ENCODE results near the gene TP53RK.
A peak's percentile ranks its signal among the peaks of the same experiment; 100 is the strongest.
"Not testable (repeated sequence)": the region's sequence is repeated elsewhere in the genome, so short reads cannot be mapped to it uniquely, and the experiment has no call there.

TP53RK gene

DNA sequence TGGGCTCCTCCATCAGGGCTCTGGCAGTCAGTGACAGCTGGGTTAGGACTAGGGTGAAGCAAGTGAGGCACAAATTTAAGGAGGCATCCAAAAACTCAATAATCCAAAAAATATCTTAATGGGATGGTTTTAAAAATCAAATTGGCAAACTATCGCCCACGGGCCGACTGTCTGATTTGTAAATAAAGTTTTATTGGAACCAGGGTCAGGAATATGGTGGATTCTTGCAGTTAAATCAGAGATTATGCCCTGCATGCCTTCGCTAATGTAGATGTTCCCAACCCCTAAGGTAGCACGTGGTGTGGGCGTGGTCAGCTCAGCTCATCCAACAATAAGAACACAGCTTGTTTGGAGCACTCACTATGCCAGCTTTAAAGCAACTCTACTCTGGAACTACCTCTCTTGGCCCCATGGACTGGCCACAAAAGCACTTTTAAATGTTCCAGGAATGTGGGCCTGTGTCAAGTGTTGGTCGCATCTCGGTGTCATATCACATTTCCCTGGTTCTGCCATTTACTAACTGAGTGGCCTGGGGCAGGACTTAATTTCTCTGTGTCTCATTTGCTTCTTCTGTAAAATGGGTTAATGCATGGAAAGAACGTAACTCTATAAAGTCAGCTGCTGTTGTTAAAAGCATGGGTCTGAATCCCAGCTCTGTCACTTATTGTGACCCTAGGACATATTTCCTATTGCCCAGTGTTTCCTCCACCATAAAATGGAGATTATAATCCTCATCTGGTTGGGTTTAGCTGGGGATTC is 7.0 kb downstream of the TP53RK start:
- no peak for DNase-seq

DNA sequence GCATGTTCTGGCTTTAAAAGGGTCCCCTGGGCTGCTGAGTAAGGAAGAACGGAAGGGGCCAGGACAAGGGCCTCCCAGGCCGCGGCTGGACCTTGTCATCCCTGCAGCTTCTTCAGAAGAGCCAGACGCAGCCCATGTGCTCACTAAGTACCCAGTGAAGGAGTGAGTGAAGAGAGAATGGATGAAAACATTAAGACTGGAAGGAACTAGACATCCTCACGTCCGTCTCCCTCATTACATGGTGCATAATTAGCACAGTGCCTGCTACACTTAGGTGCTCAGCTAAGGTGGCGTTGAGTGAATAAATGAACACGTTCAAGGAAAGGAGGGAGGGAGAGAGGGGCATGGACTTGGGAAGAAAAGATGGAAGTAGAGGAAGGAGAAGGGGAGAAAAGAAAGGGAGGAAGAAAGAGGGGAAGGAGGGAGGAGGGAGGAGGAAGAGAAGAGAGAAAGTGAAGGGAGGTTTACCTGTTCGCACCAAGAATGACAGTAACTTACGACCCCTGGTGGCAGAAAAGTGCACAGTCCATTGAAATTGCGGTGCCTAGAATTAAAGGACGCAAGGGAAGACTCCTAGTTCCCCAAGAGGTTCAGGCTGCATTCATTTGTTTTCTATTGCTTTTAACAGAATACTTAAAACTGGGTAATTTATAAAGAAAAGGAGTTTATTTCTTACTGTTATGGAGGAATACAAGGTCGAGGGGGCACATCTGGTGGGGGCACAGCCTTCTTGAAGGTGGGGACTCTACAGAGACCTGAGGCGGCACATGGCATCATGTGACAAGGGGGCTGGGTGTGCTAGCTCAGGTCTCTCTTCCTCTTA is 8.0 kb downstream of the TP53RK start:
- DNase-seq = peak in 4 of 5 experiments; percentile 17 to 49 (median 45)

DNA sequence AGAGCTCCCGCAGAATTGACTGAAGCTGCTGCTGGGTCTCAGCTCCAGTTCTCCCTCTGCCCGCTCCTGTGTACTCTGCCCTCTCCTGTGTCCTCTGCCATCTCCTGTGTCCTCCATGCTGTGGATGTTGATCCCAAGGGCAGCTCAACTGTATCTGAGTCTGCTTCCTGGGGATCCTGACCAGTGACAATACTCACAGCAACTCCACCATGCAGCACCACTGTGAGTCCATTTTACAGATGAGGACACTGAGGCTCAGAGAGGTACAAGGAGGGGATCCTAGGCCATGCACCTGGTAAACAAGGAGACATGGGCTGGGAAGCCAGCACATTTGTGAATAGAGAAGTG is 8.6 kb downstream of the TP53RK start:
- DNase-seq = no peak

DNA sequence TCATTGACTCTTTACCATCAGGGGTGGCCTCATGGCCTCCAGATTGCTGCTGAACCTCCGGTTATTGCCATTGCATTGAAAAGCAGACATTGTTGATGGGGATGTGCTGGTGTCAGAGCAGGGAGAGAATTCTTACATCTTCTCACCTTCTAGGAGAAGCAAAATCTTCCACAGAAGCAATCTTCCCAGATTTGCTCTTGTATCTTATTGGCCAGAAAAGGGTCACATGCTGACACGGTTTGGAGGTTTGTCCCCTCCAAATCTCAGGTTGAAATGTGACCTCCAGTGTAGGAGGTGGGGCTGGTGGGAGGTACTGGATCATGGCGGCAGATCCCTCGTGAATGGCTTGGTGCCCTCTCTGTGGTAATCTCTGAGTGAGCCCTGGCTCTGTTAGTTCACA is 10.7 kb downstream of the TP53RK start:
- DNase-seq = no peak

DNA sequence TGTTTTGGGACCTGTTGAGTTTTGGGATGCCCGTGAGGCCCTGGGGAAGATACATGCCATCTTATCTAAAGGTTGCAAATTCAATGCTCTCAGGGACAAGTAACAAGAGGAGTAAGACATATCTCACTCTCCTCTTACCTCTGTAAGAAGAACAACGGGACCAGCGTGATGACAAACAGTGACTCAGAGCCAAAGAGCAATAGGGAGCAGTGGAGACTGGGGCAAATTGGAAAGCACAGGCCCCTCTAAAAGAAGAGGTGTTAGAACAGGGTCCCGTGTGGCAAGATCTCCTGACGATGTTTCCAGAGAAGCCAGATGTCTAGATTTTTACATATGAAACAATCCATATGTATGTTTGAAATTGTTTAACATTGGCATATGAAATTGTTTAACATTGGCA is 11.6 kb downstream of the TP53RK start:
- no peak for DNase-seq

DNA sequence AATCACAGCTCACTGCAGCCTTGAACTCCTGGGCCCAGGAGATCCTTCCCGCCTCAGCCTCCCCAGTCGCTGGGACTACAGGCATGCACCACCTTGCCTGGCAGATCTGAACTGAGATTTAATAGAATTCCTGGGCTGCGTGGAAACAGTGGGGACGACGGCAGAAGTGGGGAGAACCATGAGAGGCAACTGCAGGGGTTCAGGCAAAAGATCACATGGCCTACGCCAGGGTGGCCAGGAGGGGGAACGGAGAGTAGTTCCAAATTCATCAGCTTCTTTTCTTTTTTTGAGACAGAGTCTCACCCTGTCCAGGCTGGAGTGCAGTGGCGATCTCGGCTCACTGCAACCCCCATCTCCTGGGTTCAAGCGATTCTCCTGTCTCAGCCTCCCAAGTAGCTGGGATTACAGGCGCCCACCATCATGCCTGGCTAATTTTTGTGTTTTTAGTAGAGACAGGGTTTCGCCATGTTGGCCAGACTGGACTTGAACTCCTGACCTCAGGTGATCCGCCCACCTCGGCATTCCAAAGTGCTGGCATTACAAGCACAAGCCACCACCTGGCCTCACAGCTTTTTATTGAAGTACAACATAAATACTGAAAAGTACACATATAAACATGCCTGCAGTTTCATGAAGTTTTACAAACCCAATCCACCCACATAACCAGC is 12.5 kb downstream of the TP53RK start:
- DNase-seq = not testable (repeated sequence)

DNA sequence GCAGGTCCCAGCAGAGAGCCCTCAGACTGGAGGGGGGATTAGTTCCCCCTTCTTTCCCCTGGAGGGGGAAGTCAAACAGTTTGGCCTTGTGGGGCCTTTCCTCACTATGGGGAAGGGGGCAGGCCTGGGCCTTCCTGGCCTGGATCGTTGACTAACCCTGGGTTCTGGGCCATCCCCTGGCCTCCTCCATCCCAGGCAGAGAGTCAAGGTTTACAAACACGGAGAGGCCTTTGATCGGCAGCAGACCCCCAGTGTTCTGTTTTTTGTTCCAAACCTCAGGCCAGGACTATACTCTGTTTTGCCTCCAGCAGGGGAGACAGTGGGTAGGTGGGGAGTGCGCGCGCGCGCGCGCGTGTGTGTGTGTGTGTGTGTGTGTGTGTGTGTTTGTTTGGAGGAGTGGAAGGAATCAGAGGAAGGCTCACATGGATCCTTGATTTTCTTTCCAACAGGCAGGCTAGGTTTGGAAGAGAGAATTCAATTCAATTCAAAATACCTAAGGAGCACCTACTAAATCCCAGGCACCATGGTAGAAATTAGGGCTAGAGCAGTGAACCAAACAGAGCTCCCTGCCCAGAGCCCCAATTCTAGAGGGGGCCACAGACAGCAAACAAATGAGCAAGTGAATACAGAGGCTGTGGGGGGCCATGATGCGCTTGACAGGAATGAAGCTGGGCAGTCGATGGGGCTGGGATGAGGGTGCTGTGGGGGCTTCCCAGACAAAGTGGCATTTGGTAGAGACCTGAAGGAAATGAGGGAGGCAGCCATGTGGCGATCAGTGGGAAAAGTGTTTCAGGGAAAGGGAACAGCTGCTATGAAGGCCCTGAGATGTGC is 14.8 kb downstream of the TP53RK start:
- no peak for DNase-seq

DNA sequence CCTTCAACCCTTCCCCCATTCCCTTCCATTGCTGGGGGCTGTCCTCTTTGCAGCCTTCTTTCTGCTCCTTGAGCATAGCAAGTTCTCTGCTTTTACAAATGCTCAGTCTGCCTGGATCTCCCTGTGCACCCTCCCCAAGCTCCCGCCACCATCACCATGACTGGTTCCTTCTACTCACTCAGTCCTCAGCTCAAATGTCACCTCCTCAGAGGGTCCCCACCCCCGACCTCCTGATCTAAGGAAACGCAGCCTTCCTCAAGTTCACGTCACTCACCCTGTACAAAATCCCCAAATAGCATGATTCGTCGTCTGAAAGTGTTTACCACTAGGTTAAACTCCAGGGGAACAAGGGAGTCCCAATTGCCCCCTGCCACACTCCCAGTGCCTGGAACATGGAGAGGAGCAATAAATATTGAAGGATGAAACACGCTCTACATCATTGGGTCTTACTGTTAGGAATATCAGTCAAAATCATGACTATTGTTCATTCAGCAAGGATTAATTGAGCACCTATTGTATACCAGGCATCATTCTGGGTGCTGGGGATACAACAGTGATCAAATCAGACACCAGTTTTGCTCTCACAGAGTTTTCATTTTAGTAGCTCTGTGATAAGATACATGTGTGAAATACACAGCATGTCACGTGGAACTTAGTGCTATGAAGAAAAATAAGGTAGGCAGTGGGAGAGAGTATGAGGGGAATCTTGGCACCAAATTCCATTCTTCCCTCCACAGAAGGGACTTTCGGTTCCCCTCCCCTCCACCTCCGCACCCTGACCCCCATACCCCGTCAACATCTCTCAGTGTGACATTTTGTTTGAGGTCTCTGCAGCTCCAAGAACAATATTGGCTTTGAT is 15.6 kb downstream of the TP53RK start:
- DNase-seq = no peak

DNA sequence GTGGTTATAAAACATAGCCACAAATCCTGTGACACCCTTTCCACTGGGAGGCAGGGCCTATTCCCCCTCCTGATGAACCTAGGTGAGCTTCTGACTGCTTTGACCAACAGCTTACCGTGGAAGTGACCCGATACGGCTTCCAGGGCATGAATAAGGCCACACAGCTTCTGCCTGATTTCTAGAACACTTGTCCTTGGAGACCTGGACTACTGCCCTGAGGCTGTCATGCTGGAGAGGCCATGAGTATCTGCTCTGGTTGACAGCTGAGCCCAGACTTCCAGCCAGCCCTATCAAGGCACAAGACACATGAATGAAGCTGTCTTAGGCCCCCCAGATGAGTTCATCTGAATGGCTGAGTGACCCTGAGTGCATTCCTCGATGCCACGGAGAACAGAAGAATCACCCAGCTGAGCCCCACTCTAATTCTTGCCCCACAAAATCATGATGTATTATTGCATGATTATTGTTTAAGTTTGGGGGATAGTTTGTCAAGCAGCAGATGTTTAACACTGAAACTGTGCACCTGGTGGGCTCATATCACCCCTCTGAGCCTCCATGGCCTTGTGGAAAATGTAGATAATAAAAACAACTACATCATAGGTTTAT is 16.6 kb downstream of the TP53RK start:
- no peak for DNase-seq

DNA sequence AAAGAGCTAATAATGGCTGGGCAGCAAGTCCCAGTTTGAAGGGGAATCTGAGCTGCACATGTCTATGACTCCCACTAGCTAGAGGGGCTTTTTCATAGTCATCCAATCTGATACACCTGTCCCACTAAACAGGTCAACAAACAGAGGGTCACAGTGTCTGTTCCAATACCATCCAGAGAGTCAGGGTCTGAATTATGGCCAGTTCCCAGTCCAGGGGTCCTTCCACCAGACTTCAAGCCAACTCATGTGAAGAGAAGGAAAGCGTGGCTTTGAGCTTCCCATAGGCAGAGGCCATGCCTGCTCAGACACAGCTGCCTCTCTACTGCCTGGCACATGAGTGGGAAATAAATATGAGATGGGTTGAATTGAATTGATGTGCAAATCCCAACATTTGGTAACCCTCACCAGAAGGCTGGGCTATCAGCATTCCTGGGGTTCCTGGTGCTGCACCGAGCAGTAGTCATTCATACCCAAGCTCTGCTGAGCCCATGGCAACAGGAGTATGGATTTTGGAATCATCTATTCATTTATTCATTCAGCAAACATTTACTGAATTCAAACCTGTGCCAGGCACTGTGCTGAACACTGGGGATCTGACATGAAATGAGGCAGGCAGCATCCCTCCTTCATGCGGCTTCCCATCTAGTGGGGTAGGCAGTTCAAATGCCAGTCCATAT is 17.2 kb downstream of the TP53RK start:
- no peak for DNase-seq

DNA sequence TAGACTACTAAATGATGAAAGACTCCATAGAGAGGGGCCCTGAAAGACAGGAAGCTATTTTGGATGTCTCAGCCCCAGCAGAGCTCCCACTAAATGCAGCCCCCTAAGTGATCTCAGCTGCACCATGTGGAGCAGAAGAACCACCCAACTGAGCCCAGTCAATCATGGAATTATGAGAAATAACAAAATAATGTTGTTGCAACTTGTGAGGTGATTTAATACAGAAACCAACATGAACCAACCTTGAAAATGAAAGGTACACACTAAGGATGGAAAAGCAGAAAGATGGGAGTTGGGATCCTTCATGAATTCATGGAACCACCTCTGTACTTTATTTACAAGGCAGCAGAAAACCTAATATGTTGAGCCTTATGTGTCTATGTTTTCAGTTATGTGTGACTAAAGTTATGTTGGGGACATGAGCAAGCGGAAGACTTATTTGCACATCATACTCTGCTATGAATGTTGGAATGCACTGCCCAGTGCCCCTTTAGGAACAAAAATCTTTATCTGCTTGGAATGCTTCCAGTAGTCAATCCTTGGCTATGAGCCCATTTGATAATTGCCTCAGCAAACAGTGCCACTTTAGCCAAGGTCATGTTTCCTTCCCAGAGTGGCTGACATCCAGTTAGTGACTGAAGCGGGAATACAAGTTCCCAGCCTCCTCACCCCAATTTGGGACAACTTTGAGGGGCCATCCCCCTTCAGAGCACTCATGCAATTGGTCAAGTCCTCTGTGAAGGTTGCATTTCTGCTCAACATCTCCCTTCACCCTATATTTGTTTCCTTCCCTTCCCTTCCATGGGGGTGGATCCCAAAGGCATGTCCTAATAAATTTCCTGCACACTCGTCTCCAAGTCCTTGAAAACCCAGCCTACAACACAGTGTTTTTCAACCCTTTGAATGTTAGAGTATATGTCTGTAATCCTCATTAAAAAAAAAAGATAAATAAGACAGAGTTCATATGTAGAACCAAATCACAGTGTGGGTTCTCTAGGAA is 18.4 kb downstream of the TP53RK start:
- DNase-seq = no peak

DNA sequence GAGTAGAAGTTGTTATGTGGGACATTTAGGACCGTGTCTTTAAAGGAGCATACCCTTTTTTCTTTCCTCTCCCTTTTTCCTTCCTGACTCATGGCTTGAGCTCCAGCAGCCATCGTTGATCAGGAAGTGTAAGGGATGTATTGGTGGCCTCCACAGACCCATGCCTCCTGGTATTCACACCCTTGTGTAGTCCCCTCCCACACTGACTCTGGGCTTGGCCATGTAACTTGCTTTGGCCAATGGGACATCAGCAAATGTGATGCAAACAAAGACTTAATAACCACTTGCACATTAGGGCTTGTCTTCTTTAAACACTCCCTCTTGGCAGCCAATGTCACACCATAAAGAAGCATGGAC is 19.0 kb downstream of the TP53RK start:
- no peak for DNase-seq

DNA sequence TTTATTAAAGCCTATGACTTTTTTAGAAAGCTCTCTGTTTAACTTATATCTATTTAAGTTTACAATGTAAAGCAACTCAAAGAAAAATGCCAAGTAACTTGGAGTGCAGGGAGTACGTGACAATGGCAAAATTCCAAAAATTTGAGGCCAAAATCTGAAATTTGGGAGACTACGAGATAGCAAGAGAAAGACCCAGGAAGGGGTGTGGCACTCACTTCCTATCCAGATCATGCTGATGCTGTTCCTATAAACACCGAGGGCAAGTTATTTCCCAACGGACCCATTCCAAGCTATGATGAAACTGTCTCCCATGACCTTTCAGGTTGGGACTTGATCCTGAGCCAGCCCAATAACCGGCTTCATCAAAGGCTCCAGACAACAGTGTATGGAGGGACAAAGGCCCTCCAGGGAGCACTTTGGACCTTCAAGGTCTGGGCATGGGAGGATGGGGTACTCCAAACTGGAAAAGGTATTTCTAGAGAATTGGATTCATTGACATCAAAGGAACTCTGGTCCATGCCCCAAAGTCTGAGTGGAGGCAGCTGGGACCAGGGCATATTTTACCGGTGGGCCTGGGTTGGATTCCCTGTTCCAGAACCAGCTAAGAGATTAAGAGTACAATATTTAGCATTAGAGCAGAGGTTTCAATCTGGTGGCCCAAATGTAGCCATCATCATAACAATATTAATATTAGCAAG is 22.3 kb downstream of the TP53RK start:
- no peak for DNase-seq

DNA sequence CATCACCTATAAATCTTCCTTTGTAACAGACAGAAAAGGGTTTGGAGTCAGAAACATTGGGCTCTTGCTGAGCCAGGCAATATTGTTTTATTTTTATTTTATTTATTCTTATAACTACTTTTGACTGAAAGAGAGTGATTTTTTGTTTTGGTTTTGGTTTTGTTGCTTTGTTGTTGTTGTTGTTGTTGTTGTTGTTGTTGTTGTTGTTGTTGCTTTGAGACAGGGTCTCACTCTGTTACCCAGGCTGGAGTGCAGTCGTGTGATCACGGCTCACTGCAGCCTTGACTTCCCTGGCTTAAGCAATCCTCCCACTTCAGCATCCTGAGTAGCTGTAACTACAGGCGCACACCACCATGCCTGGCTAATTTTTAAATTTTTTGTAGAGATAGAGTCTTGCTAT is 22.9 kb downstream of the TP53RK start:
- DNase-seq = no peak

DNA sequence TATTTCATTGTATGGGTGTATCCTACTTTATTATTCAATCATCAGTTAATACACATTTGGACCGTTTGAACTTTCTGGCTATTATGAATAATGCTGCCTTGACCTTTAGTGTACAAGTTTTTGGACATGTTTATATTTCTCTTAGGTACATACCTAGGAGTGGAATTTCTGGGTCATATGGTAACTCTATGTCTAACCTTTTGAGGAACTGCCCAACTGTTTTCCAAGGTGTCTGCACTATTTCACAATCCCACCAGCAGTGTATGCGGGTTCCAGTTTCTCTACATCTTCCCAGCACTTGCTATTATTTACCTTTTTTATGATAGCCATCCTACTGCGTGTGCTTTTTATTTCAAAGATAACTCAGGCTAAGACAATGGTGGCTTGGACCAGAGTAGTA is 23.6 kb downstream of the TP53RK start:
- DNase-seq = no peak

DNA sequence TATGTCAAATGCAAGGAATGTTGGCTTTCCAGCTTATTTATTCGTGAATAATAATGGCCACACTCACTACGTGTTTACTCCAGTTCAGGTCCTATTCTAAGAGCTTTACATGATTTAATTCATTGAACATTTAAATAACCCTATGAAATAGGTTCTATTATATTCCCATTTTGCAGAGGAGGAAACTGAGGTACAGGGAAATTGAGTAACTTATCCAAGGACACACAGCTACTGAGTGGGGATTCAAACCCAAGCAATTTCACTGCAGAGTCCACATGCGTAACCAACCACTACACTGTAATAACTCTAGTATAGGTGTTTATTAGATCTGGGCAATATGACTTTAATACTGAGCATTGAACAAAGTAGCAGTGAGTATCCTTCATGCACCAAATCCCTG is 25.7 kb downstream of the TP53RK start:
- DNase-seq = no peak

DNA sequence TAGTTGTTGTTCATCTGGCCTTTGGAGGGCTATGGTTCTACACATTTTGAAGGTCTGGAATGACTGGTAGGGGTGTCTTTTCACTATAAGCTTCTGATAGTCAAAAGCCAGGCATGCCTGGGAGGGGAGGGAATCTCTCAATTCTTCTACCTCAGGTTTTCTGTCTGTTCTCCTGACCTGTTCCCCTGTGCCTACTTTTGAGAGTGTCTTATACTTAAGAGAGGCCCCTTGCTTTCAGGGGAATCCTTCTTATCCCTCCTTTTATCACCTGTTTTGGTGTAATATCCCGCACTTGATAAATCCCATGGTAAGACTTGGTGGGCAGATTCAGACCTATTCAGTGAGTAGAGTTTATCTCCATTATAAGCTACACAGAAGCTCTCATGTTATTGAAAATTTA is 27.6 kb downstream of the TP53RK start:
- no peak for DNase-seq

DNA sequence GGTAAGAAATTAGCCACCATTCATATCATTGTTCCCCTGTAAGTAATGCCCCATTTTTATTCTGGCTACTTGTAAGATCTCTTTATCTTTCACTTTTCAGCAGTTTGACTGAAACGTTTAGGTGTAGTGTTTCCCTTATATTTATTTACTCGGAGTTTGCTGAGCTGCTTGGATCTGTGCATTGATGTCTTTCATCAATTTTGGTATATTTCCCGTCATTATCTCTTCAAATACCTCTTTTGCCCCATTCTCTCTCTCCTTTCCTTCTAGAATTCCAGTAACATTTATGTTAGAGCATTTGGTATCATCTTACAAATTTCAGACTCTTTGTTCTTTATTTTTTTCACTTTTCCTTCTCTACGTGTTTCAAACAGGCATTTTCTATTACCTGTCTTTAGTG is 28.8 kb downstream of the TP53RK start:
- no peak for DNase-seq

DNA sequence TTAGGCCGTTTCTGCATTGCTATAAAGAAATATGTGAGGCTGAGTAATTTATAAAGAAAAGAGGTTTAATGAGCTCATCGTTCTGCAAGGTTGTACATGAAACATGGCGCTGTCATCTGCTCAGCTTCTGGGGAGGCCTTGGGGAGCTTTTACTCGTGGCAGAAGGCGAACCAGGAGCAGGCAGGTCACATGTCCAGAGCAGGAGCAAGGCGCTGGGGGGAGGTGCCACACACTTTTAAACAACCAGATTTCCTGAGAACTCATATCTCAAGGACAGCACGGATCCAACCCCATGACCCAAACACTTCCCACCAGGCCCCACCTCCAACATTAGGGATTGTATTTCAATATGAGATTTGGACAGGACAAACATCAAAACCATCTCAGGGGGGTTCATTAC is 31.6 kb downstream of the TP53RK start:
- DNase-seq = no peak
